Measurements from ENCODE around the gene BIRC3. TPM values are rescaled to one million over a fixed set of nuclear protein-coding genes. Genes with fewer than 3 reads are reported as not detected.
A peak's percentile ranks its signal among the peaks of the same experiment; 100 is the strongest.

BIRC3 gene
- total RNA-seq, 2 experiments from 2014 or later: 27.2 to 66.9 TPM

DNA sequence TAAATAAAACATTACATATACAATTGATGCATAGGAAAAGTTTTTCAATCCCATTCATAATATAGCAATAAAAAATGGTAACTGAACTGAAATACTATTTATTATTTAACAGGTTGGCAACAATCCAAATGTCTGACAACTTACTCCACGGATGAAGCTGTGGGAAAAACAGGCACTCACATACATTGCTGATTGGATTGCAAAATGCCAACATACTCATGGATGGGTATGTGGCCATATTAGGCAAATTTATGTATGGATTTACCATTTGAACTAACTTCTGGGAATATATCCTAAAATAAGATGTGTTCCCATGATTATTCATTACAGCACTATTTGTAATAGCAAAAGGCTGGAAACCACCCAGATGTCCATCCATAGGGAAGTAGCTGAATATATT lies 26.5 kb downstream of the BIRC3 start:
- H3K4me3 ChIP-seq (ENCODE audit: low read depth, low read length, poor library complexity, severe bottlenecking): no peak overlapping the region
- H3K9me3 ChIP-seq (ENCODE audit: low read length): no peaks in the 10 kb centered on the region
- no peak overlapping the region for H2AFZ ChIP-seq (ENCODE audit: low read length)
- intact Hi-C loops (cut with micrococcal nuclease; ENCODE audit: unreplicated experiment): no loop called here
- H3K27ac ChIP-seq (ENCODE audit: low read depth, low read length, poor library complexity, severe bottlenecking): no peak overlapping the region
- H3K4me2 ChIP-seq (ENCODE audit: low read length): no peak overlapping the region
- H3K9me2 ChIP-seq (ENCODE audit: insufficient read depth, low read length): no peaks in the 10 kb centered on the region
- ChIA-PET CTCF (ENCODE audit: unreplicated experiment) (interaction anchor here (1.1 kb wide), 1 partner anchor 270 kb away, joined by 3 read pairs; no protein-coding TSS in a partner anchor), POLR2A (interaction anchor here (0.6 to 1.4 kb wide), 7 partner anchors 10 to 270 kb away, joined by 3 to 8 read pairs (median 5); no protein-coding TSS in a partner anchor)
- TF ChIP-seq EZH2phosphoT487 (IDR thresholded peaks at IDR 0.05; ENCODE audit: borderline replicate concordance, low read depth, low read length): no peak
- TF ChIP-seq, protein P1, sequence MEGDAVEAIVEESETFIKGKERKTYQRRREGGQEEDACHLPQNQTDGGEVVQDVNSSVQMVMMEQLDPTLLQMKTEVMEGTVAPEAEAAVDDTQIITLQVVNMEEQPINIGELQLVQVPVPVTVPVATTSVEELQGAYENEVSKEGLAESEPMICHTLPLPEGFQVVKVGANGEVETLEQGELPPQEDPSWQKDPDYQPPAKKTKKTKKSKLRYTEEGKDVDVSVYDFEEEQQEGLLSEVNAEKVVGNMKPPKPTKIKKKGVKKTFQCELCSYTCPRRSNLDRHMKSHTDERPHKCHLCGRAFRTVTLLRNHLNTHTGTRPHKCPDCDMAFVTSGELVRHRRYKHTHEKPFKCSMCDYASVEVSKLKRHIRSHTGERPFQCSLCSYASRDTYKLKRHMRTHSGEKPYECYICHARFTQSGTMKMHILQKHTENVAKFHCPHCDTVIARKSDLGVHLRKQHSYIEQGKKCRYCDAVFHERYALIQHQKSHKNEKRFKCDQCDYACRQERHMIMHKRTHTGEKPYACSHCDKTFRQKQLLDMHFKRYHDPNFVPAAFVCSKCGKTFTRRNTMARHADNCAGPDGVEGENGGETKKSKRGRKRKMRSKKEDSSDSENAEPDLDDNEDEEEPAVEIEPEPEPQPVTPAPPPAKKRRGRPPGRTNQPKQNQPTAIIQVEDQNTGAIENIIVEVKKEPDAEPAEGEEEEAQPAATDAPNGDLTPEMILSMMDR (conservative IDR thresholded peaks at IDR 0.05; ENCODE audit: low read length): no peak
- no peak for DNase-seq (ENCODE audit: low spot score)
- peaks cover 25% of the 10 kb centered on the region for H3K79me2 ChIP-seq (ENCODE audit: insufficient read depth, low read depth, low read length)
- peaks cover 17% of the 10 kb centered on the region for H3K4me1 ChIP-seq (ENCODE audit: insufficient read depth, low read length, poor library complexity, severe bottlenecking)
- H3K36me3 ChIP-seq (ENCODE audit: insufficient read depth, low read length): peaks cover 9% of the 10 kb centered on the region
- no peaks in the 10 kb centered on the region for H4K20me1 ChIP-seq (ENCODE audit: insufficient read depth, low read length)
- no TSS peak for BruUV-seq (replicated peaks)

DNA sequence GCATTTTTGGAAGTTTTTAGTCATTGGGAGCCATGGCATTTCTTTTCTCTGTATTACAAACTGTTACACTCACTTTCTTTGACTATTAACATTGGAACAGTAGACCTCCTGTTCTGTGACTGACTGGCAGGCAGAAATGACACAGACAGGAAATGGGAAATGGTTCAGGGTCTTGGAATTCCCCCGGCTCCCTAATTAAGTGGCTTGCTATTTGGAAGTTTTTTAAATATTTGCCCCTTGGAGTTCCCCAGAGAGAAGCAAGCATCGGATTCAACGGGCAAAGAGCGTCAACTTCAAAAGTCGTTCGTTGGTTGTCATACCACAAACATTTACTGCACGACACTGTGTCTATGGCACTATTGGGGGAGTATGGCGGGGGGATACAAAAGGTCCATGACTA lies 28.6 kb downstream of the BIRC3 start:
- Histone ChIP-seq H3K9me3 (ENCODE audit: low read length) (no peaks in the 10 kb centered on the region), H2AFZ (ENCODE audit: low read length) (peak overlapping the region; percentile 81; the same call in 1 of the 2 replicates), H3K27ac (ENCODE audit: low read depth, low read length, poor library complexity, severe bottlenecking) (peak overlapping the region; percentile 78), H3K4me3 (ENCODE audit: low read depth, low read length, poor library complexity, severe bottlenecking) (peak overlapping the region; percentile 76), H3K4me2 (ENCODE audit: low read length) (peak overlapping the region; percentile 71), H3K9me2 (ENCODE audit: insufficient read depth, low read length) (no peaks in the 10 kb centered on the region), H3K4me1 (ENCODE audit: insufficient read depth, low read length, poor library complexity, severe bottlenecking) (peaks cover 26% of the 10 kb centered on the region), H3K79me2 (ENCODE audit: insufficient read depth, low read depth, low read length) (peaks cover 36% of the 10 kb centered on the region), H4K20me1 (ENCODE audit: insufficient read depth, low read length) (no peaks in the 10 kb centered on the region), H3K36me3 (ENCODE audit: insufficient read depth, low read length) (peaks cover 14% of the 10 kb centered on the region)
- ChIA-PET POLR2A (interaction anchor here (1.1 to 1.6 kb wide), 2 partner anchors 12 to 28 kb away, joined by 4 to 10 read pairs; no protein-coding TSS in a partner anchor), CTCF (ENCODE audit: unreplicated experiment) (no interaction called here)
- BruUV-seq (replicated peaks): no TSS peak
- intact Hi-C loops (cut with micrococcal nuclease; ENCODE audit: unreplicated experiment): loop anchor here (2.0 kb wide), 1 partner anchor 29 kb away; the partner anchor contains the start of gene BIRC3
- DNase-seq (ENCODE audit: low spot score): no peak
- TF ChIP-seq EZH2phosphoT487 (IDR thresholded peaks at IDR 0.05; ENCODE audit: borderline replicate concordance, low read depth, low read length): no peak
- TF ChIP-seq, protein P1 (conservative IDR thresholded peaks at IDR 0.05; ENCODE audit: low read length): no peak

DNA sequence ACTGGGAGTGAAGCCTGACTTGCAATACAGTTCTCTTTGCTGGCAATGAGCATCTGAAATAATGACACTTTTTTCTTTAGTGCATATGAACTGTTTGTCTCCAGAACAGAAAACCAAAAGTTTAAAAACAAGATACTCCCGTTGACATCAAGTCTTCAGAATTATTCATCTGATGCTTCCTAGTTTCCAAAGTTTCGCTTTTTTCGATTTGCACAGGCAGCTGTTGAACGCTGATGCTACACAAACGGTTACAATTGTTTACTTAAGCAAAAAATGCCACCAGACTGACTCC lies 29.1 kb downstream of the BIRC3 start:
- POLR2A ChIA-PET: interaction anchor here (0.7 kb wide), 1 partner anchor 190 kb away, joined by 3 read pairs; no protein-coding TSS in a partner anchor
- peak overlapping the region; percentile 78 for H3K27ac ChIP-seq (ENCODE audit: low read depth, low read length, poor library complexity, severe bottlenecking)
- peak overlapping the region; percentile 76 for H3K4me3 ChIP-seq (ENCODE audit: low read depth, low read length, poor library complexity, severe bottlenecking)
- no peaks in the 10 kb centered on the region for H3K9me3 ChIP-seq (ENCODE audit: low read length)
- H3K79me2 ChIP-seq (ENCODE audit: insufficient read depth, low read depth, low read length): peaks cover 36% of the 10 kb centered on the region
- TSS peak; percentile 88 for BruUV-seq (replicated peaks)
- peaks cover 19% of the 10 kb centered on the region for H3K36me3 ChIP-seq (ENCODE audit: insufficient read depth, low read length)
- peak overlapping the region; percentile 81 for H2AFZ ChIP-seq (ENCODE audit: low read length)
- H3K9me2 ChIP-seq (ENCODE audit: insufficient read depth, low read length): no peaks in the 10 kb centered on the region
- no peak for DNase-seq (ENCODE audit: low spot score)
- H3K4me2 ChIP-seq (ENCODE audit: low read length): peak overlapping the region; percentile 71
- TF ChIP-seq, protein P1 (conservative IDR thresholded peaks at IDR 0.05; ENCODE audit: low read length): no peak
- TF ChIP-seq EZH2phosphoT487 (IDR thresholded peaks at IDR 0.05; ENCODE audit: borderline replicate concordance, low read depth, low read length): no peak
- H4K20me1 ChIP-seq (ENCODE audit: insufficient read depth, low read length): no peaks in the 10 kb centered on the region
- peaks cover 26% of the 10 kb centered on the region for H3K4me1 ChIP-seq (ENCODE audit: insufficient read depth, low read length, poor library complexity, severe bottlenecking)
- CTCF ChIA-PET (ENCODE audit: unreplicated experiment): no interaction called here
- intact Hi-C loops (cut with micrococcal nuclease; ENCODE audit: unreplicated experiment): loop anchor here (2.0 kb wide), 1 partner anchor 30 kb away; the partner anchor contains the start of gene BIRC3
